Natural killer cell (primary cell): ENCODE measurements around the gene MEN1. TPM values are rescaled to one million over a fixed set of nuclear protein-coding genes. Genes with fewer than 3 reads are reported as not detected.

ENCODE experiments used
- ATAC-seq, 3 donors: fragments of 150-1000 bp in 2 of 3; fragments of 200-7000 bp in 1 of 3; cut with Tn5 transposase; 1 replicate in 1 of 3; 2 replicates in 2 of 3; pipeline ENCODE4 v1.10.0; 2021; ENCODE audit warnings: mild to moderate bottlenecking in 2 of 3, moderate library complexity in 2 of 3
- DNase-seq, 2 donors: peaks; one replicate each; pipeline versions ENCODE4 v3.0.0 to v3.0.0-alpha.2; 2013 to 2021; ENCODE audit warnings: mixed read lengths in 1 of 2
- H3K27ac ChIP-seq: one replicate; pipeline ENCODE4 v1.5.1; 2013; ENCODE audit warnings: mild to moderate bottlenecking, low read length
- H3K27me3 ChIP-seq: one replicate; pipeline ENCODE4 v1.6.1; 2013; ENCODE audit warnings: low read length; ENCODE audit not compliant: control insufficient read depth, insufficient read depth
- H3K36me3 ChIP-seq: one replicate; pipeline ENCODE4 v1.6.1; 2013; ENCODE audit warnings: low read length; ENCODE audit not compliant: control insufficient read depth, insufficient read depth
- H3K4me1 ChIP-seq: one replicate; pipeline ENCODE4 v1.6.1; 2013; ENCODE audit warnings: low read length; ENCODE audit not compliant: control insufficient read depth, insufficient read depth
- H3K4me3 ChIP-seq: one replicate; pipeline ENCODE4 v1.5.1; 2013; ENCODE audit warnings: low read length
- H3K9me3 ChIP-seq: one replicate; pipeline ENCODE4 v1.6.1; 2013; ENCODE audit warnings: low read length; ENCODE audit not compliant: control insufficient read depth, insufficient read depth
- H3K27ac Mint-ChIP-seq, 2 donors: one replicate each; pipeline ENCODE4 v1.8.0; 2022; ENCODE audit warnings: mild to moderate bottlenecking in 2 of 2, mixed read lengths in 2 of 2, moderate library complexity in 1 of 2
- H3K27me3 Mint-ChIP-seq, 2 donors: one replicate each; pipeline ENCODE4 v1.8.0; 2022; ENCODE audit warnings: low read depth in 2 of 2, mixed read lengths in 2 of 2
- H3K36me3 Mint-ChIP-seq: one replicate; pipeline ENCODE4 v1.8.0; 2022; ENCODE audit warnings: mixed read lengths
- H3K4me1 Mint-ChIP-seq, 2 donors: one replicate each; pipeline ENCODE4 v1.8.0; 2022; ENCODE audit warnings: mixed read lengths in 2 of 2
- H3K4me3 Mint-ChIP-seq: one replicate; pipeline ENCODE4 v1.8.0; 2022; ENCODE audit warnings: mild to moderate bottlenecking, moderate library complexity, mixed read lengths
- H3K9me3 Mint-ChIP-seq, 2 donors: one replicate each; pipeline ENCODE4 v1.8.0; 2022; ENCODE audit warnings: mixed read lengths in 2 of 2
- CTCF ChIP-seq: fragments of 200-600 bp; IDR thresholded peaks from one replicate; pipeline ENCODE4 v1.8.0; 2022; ENCODE audit warnings: antibody characterized with exemption
- WGBS: methylation state at CpG from one replicate; pipeline ENCODE4 v1.1.7; 2013; ENCODE audit warnings: missing lambda C conversion rate; ENCODE audit not compliant: insufficient coverage; 5-methylcytosine and 5-hydroxymethylcytosine counted together
- intact Hi-C: fragments of 100-400 bp; cut with micrococcal nuclease; formaldehyde crosslinking; loops from one replicate; pipeline ENCODE4 v1.14.2; 2022
- total RNA-seq, 4 donors: library from RNA; stranded (reverse); fragments of 120-200 nt in 1 of 4; gene quantifications; one replicate each; pipeline versions ENCODE4 v1.2.3 to v1.2.4, GENCODE V29; 2013 to 2022

The MEN1 gene
- total RNA-seq, 3 donors from 2014 or later (not counting 1 experiment from before 2014, with no cell fraction given), result 29.3 to 42.2 (median 32.2) TPM

DNA sequence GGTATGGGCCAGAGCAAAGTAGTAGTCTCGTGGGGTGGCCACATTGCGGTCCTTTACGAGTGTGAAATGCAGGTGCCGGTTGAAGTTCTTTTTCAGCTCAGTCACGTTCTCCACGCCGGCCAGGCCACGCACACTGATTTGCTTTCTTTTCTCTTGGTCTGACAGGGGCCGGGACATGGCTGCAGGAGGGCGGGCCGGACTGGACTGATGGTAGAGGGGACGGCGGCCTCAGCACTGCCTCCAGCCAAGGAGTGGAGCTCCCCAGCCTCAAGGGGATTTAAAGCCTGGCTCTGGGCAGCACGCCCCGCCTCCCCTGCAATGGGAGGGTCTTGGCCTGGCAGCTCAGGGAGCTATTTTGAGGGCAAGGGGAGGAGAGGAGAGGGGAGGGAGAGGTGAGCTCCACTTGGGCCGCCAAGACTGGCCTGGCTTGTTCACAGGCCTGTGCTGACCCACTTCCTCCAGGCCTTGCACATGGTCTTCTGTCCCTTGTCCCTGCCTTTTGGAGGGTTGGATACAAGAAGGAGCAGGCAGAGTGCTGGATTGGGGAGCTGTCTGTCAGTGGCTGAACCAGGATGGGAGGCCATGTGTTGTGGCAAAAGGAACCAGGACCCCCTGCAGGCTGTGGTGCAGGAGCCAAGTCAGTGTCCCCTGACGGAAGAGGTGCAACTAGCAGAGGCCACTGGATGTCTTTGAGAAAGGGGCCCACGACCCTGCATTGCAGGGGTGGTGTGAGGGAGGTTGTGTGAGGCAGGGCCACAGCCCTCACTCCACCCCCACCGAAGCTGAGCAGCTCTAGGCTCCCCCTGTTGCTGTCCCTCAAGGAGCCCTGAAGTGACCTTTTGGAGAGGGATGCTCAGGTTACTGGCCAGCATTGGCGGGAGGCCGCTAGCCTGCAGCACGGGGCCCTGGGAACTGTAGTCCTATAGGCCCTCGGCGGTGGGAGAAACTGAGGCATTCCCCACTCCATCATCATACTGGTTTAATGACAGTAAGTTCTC, 50.3 kb downstream of the MEN1 start, which contains the start of gene PYGM:
PYGM (minus strand) TSS at position 253 of the 998 bp plus-strand sequence; CDS start at position 177, 76 bp downstream.
- DNase-seq (no peak), ATAC-seq (no peak)
- Mint-ChIP-seq H3K4me1 (peaks cover 56 to 63% of the 10 kb centered on the region in 2 donors), H3K36me3 (peaks cover 9% of the 10 kb centered on the region), H3K27ac (peak within 1 kb of the TSS; percentile 95 to 96), H3K4me3 (peak within 1 kb of the TSS; percentile 79), H3K9me3 (no peaks in the 10 kb centered on the region), H3K27me3 (no peaks in the 10 kb centered on the region)
- H3K4me3 ChIP-seq, result no peak within 1 kb of the TSS
- H3K27ac ChIP-seq, result peak within 1 kb of the TSS; percentile 44
- 82% methylated on average over 24 of the region's 24 CpGs for WGBS
- intact Hi-C loops, result no loop called here
- no peaks in the 10 kb centered on the region for H3K9me3 ChIP-seq
- no peak for TF ChIP-seq CTCF
- peaks cover 77% of the 10 kb centered on the region for H3K4me1 ChIP-seq
- peaks cover 11% of the 10 kb centered on the region for H3K36me3 ChIP-seq
- no peaks in the 10 kb centered on the region for H3K27me3 ChIP-seq

- intact Hi-C loops, result no loop called here
- ATAC-seq (no peak), DNase-seq (no peak)
- Mint-ChIP-seq H3K27ac (peak overlapping the region; percentile 95 to 96), H3K9me3 (no peaks in the 10 kb centered on the region), H3K27me3 (no peaks in the 10 kb centered on the region), H3K36me3 (peaks cover under 1% of the 10 kb centered on the region), H3K4me1 (peaks cover 48 to 56% of the 10 kb centered on the region in 2 donors), H3K4me3 (no peak overlapping the region)
- 87% methylated on average over 21 of the region's 21 CpGs for WGBS
- Histone ChIP-seq H3K36me3 (peaks cover 8% of the 10 kb centered on the region), H3K4me3 (no peak overlapping the region), H3K27ac (peak overlapping the region; percentile 40), H3K27me3 (no peaks in the 10 kb centered on the region), H3K9me3 (no peaks in the 10 kb centered on the region), H3K4me1 (peaks cover 69% of the 10 kb centered on the region)
- TF ChIP-seq CTCF, result no peak
Observed at GRCh38 chr11:64759131-64759721, 51.1 kb downstream of the MEN1 start.

DNA sequence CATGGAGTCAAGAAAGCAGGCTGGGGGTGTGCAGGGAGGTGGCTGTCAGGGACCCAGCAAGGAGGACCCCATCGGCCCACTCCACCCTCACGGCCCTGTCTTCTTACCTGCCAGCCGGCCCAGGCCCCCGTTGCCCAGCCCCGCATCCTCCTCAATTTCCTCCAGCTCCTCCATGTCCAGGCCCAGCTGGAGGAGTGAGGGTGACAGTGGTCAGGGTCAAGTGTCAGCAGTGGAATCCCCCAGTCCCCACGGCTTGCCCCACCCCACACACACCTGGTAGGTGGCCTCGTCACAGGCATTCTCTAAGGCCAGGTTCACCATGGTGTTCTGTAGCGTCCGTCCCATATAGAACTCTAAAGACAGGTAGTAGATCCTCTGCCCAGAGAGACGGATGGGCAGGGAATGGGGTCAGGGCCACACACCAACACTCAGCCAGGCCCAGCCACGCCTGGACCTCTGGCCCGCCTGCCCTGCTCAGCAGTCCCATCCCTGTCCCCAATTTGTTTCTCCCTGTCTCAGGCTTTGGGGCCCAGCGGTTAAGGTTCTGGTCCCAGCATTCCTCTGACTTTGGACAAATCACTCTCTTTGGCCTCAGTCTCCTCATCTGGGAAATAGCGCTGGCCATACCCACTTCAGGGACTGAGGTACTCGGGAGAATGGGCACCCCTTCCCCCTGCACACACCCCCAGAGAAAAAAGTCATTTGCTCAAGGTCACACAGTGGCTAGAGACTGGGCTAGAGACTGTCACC, 51.8 kb downstream of the MEN1 start:
- no peak for DNase-seq
- intact Hi-C loops, result no loop called here
- Histone ChIP-seq H3K4me1 (peaks cover 61% of the 10 kb centered on the region), H3K4me3 (no peak overlapping the region), H3K27me3 (no peaks in the 10 kb centered on the region), H3K9me3 (no peaks in the 10 kb centered on the region), H3K36me3 (peaks cover 10% of the 10 kb centered on the region), H3K27ac (no peak overlapping the region)
- Mint-ChIP-seq H3K9me3 (no peaks in the 10 kb centered on the region), H3K27ac (peak overlapping the region; percentile 18 to 95), H3K4me1 (peaks cover 40 to 53% of the 10 kb centered on the region in 2 donors), H3K27me3 (no peaks in the 10 kb centered on the region), H3K4me3 (no peak overlapping the region), H3K36me3 (no peaks in the 10 kb centered on the region)
- no peak for TF ChIP-seq CTCF
- no peak for ATAC-seq
- WGBS, result 98% methylated on average over 13 of the region's 15 CpGs
